GM19023 (cell line): Measurements from ENCODE around the gene MBD3.
"Not testable (repeated sequence)": the region's sequence is repeated elsewhere in the genome, so short reads cannot be mapped to it uniquely, and the experiment has no call there.

Source experiments
- ATAC-seq: cut with Tn5 transposase; IDR thresholded peaks from one replicate; pipeline ENCODE4 v1.9.1; 2021; ENCODE audit warnings: mild to moderate bottlenecking, moderate library complexity; ENCODE audit not compliant: unreplicated experiment

Gene MBD3, protein sequence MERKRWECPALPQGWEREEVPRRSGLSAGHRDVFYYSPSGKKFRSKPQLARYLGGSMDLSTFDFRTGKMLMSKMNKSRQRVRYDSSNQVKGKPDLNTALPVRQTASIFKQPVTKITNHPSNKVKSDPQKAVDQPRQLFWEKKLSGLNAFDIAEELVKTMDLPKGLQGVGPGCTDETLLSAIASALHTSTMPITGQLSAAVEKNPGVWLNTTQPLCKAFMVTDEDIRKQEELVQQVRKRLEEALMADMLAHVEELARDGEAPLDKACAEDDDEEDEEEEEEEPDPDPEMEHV

DNA sequence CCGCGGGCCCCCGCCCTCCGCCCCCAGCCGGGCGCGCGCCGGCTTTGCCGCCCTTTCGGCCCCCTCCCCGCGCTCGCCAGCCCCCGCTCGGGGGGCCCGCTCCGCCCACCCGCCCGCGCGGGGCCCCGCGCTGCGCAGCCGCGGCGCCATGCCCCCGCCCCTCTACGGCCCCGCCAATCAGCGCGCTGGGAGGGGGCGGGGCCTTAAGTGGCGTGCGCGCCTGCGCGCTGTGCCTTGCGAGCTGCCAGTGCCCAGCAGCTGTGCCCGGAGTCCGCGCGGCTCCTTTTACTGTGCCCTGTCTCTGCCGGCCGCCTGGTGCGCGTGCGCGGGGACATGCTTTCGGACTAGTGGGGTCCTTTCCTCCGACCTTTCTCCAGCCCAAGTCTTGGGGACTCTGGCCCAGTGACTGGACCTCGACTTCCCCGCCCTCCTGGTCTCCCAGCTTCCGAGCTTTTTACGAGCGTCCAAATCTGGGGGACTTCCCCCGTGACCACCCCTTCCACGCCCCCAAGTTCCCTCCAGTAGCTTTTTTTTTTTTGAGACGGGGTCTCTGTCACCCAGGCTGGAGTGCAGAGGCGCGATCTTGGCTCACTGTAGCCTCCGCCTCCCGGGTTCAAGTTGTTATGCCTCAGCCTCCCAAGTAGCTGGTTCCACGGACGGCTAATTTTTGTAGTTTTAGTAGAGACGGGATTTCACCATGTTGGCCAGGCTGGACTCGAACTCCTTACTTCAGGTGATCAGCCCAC, at the start of gene MBD3:
Gene MBD3 (minus strand): TSS at position 111 of the 746 bp plus-strand sequence. CDS start 234 bp downstream, outside the sequence.
- peak; percentile 60 for ATAC-seq

DNA sequence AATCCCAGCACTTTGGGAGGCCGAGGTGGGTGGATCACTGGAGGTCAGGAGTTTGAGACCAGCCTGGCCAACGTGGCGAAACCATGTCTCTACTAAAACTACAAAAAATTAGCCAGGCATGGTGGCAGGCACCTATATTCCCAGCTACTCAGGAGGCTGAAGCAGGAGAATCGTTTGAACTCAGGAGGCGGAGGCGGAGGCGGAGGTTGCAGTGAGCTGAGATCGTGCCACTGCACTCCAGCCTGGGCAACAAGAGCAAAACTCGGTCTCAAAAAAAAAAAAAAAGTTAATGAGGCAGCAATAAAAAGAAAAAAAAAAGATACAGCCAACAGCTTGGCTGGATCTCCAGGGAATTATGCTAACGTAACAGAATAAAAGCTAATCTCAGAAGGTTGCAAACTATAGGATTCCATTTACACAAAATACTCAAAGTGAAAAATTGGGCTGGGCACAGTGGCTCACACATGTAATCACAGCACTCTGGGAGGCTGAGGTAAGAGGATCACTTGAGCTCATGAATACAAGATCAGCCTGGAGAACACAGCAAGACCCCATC, 48.3 kb upstream of the MBD3 start:
- not testable (repeated sequence) for ATAC-seq

DNA sequence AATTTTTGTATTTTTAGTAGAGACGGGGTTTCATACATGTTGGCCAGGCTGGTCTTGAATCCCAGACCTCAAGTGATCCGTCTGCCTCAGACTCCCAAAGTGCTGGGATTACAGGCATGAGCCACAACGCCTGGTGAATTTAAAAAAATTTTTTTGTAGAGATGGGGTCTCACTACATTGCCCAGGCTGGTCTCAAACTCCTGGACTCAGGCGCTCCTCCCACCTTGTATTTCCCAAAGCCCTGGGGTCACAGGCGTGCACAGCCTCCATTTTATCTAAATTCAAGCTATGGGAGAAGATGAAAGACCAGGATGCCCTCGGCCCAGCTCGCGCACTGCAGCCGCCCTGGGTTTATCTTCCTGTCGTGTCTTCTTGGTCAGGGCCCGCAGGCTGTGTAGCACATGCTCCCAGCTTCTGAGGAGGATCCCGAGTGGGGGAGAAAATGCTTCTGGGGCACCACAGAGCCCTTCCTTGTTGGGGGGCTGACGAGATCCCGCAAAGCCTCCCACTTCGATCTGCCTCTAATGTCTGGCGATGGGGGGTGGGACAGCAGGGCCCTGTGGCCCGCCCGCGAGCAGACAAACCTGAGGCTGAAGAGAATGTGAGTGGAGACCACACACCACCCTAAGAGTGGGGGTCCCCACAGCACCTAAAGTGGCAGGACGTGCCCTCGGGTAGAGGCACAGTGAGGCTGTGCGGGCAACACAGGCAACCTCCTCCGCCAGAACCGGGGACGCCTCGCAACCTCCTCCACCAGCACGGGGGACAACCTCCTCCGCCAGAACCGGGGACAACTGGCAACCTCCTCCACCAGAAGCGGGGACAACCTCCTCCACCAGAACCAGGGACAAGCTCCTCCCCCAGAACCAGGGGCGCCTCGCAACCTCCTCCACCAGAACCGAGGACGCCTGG, 43.9 kb upstream of the MBD3 start:
- ATAC-seq: no peak

DNA sequence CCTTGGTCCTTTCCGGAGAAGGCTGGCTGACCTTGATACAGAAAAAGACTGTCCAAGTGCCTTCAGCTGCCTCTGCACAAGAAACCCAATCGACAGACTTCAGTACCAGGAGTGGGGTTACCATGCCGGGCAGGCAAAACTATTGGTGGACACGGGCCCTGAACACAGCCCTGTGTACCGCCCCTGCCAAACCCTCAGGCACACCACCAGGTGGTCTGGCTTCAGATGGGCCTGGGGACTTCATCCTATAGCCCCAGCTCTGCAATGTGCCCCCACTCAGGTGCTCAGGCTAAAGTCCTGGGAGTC, 42.2 kb upstream of the MBD3 start:
- ATAC-seq: no peak

DNA sequence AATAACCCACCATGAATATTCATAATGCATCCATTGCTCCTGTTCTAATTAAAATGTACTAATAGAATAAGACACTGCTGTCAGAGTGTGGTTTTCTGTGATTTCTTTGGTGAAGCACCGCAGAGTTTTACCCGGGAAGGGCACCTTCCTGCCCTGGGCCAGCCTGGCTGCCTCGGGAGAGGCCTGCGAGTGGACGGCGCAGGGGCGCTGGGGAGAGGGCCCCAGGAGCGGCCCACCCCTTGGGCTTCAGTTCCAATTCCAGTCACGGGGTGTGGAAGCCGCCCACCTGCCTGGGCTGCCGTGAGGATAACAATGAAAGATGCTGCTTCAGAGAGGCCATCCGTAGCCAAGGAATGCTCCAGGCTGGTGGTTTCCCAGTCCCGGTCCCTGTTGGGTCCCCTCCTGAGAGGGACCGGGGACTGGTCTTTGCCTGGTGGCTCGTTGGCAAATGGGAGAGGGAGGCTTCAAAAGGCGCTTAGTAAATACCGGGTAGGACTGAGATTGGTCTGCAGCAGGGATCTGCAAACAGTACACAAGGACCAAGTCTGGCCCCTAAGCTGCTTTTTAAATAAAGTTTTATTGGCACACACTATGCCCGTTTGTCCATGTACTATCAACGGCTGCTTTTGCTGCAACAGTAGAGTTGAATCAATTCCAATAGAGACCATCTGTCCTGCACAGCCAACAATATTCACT, 41.7 kb upstream of the MBD3 start:
- ATAC-seq: no peak

DNA sequence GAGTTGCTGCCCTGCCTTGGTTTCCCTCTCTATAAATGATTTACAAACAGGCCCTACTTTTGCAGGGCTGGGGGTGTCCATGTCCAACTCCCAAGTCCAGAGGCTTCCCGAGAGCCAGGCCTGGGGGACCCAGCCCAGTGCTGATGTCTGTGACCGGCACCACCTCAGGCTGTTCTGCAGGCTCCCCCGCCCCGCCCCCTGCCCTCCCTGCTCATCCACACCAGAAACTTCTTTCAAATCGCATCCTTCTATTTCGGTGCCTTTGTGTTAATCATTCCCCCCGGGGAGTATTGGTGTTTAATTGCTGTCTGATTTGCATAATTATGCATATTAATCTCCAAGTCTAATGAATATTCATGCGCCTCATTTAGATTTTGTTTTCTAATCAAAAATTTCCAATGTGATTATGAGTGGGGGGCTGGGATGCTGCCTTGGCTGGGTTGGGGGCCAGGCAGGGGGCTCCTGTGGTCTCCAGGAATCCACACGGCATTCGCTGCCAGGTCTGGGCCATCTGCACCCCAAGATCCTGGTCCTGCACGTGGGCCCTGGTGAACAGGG, 40.7 kb upstream of the MBD3 start:
- ATAC-seq: no peak

DNA sequence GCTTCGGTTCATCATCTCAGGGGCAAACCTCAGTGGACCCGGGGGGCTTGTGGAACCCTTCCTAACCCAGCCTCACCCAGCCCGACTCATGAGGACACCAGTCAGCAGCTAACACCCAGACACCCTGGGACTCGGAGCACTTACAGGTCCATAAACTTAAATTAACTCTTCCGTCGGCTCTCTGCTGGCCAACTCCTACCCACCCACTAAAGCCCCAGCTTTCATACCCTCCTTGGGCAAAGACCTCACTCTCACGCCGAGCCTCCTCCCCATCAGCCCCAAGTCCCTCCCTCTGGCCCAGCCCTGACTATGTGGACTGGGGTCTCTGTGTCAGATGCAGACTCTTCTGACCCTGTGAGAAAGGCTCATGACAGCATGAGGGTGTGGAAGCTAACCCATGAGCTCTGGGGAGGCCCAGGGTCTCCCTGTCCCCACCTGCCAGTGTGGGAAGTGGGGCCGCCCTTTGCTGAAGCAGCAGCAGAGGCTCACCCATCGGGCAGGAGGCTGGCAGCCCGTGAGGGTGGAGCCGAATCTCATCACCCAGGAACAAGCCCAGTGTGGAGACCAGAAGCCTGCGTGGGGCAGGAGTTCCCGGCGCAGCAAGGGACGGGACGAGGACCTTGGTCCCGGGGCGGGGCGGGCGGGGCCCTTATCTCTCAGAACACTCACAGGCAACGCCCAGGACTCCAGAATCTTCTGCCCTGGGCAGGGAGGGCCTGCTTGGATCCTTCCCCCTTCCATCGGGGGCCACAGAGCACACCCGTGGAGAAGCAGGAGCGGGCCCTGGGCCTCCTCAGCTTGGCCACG, 40.0 kb upstream of the MBD3 start:
- ATAC-seq: no peak

DNA sequence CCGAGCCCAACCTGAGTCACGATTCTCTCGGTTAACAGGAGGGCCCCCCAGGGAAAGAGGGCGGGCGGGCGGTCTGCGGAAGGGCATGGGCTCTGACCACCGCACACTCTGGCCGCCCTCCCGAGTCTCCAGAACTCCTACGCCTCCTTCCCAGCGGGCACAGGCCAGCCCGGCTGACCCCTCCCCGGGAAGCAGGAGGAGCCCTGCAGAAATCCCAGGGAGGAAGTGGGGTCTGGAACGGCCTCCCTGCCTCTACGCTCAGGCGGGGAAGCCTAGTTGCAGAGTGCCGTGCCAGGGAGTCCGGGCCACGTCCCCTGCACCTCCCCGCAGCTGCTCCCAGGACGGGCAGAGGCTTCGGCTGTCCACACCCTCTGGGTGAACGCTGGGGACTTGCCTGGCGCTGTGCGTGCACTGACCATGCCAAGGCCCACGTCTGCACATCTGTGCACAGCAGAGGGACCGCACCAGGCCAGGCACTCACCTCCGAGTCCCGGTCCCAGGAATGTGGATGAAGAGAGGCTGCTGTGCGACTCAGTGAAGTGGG, 39.0 kb upstream of the MBD3 start:
- ATAC-seq: no peak

DNA sequence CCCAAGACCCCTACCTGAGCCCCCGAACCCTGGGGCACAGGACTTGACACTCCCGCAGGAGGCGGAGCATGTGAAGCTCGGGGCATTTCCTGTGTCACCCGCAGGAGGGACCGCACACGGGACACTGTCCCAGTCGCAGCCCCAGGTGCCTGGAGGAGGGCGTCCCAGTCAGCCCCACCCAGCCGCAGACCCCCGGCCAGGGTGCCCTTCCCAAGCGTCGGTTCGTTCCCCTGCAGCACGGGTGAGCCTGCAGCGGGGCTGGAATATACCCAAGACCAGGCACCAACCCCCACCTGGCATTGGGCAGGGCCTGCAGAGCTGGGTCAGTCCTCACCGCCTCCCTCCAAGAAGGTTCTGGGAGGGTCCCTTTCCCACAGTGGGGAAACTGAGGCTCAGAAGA, 38.1 kb upstream of the MBD3 start:
- no peak for ATAC-seq

DNA sequence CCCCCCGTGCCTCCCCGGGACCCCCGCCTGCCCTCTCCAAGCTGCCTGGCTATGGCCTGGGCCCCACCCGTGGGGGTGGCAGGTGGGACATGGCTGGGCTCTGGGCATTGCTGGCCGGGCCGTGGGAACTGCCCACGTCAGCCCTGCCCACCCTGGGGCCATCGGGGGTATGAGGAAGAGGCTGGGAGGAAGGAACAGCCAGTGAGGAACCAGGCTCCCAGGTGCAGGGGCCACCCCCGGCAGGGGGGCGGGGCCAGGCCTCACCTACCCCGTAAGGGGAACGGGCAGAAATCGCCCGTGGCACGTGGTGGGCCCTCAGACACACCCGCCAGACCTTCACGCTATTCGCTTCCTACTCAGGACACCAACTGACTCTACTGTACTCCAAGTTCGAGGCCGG, 37.3 kb upstream of the MBD3 start:
- ATAC-seq: no peak

DNA sequence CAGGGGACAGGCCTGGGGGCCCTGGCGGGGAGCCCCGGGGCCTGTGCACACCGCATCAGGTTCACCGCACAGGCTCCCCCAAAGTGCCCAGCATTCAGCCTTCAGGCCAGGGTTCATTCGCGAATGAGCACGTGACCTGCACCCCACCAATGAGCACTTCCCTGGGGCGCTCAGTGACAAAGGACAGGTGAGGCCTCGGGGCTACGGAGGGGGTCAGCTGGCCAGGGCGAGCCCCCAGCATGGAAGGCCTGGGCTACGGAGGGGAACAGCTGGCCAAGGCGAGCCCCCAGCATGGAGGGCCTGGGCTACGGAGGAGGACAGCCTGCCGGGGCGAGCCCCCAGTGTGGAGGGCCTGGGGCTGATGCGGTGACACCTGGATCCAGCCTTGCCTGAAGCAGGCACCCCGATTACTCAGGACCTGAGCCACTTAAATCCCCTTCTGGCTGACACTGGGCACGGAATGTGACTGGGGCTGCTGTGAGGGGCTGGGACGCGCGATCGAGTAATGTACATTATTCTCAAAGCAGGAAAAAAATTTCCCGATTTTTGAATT, 36.7 kb upstream of the MBD3 start:
- ATAC-seq: no peak

DNA sequence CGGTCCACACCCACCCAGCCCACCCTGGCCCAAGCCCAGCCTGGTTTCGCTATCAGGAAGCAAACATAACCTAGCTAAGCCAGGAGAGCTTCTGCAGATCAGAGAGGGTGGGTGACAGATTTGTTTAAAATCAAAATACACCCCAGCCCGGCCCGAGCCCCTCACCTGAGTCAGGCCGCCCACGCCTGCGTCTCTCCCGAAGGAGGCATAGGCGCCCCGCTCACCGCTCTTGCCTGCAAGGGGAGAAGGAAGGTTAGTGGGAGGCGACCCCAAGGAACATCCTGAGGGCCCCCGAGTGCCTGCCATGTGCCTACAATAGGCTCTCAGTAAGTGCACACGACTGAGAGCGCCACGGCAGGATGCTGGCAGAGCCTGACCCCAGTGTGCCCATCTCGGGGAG, 34.5 kb upstream of the MBD3 start:
- no peak for ATAC-seq

DNA sequence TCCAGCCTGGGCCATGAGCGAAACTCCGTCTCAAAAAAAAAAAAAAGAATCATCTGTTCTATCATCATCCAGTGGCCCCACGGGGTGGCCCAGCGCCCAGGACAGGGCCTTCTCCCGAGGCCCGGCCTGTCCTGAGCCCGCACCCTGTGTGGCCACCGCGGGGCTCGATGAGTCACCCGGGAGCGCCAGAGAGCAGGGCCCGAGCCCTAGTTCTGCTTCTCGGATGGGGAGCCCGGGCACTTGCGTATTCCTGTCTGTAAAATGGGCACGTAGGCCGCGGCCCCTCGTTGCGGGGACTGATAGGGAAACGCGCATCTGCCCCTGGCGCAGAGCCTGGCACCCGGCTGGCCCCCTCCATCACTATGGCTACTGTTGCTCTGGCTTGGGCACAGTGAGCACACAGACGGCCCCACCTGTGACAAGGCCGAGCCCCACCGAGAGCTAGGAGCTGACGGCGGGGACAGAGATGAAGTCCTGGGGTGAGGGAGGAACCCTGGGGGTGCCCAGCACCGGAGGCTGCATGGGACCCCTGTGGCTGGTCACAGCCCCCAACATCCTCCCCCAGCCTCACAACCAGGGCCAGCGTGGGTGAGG, 33.8 kb upstream of the MBD3 start:
- ATAC-seq: no peak

DNA sequence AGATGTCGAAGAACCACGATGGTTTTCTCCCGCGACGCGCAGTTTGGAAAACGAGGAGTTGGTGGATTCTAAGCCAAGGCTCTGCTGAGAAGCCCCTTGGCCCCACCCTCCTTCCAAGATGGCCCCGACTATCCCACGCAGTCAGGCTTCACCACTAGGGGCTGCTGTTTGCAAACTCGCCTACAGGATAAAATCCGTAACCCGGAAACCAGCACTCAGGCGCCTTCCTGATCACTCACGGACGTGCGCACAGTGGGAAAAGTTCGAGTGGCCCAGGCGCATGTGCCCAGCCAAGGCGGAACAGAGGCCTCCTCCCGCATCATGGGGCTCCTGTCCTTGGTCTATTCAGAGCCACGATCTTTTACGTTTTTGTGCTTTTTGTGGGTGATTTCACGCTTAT, 31.8 kb upstream of the MBD3 start:
- no peak for ATAC-seq

DNA sequence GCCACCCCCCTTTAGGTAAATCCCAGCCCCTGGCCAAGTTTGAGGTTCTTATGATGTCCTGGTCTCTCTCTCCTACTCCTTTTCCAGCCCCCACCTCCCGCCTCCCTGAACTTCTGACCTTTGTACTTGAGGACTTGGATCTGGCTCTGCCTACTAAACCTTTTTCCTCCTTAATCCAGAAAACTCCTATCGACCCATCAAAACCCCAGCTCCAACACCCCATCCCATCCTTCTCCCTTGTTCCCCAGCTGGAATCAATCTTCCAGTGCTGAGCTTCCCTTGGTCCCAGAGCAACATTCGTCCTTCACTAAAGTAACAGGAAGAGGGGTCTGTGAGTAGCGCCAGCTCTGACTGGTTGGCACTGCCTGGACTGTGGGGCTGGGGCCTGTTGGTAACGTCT, 29.9 kb upstream of the MBD3 start:
- ATAC-seq: no peak

DNA sequence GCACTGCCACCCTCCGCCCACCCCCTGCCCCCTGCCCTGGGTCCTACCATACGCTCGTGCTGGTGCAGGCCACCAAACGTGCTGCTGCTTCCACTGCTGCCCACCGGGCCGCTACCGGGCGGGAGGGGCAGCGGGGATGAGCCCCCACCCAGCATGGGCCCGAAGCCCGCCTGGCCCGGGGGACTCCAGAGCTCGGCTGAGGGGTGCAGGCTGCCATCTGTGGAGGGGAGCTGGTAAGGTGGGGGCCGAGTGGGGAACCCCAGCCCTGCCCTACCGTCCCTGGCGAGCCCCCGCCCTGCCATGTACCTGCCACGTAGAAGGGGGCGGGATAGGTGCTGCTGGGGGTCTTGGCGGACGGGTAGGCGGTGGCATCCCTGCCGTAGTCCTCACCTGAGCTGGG, 29.3 kb upstream of the MBD3 start:
- no peak for ATAC-seq

DNA sequence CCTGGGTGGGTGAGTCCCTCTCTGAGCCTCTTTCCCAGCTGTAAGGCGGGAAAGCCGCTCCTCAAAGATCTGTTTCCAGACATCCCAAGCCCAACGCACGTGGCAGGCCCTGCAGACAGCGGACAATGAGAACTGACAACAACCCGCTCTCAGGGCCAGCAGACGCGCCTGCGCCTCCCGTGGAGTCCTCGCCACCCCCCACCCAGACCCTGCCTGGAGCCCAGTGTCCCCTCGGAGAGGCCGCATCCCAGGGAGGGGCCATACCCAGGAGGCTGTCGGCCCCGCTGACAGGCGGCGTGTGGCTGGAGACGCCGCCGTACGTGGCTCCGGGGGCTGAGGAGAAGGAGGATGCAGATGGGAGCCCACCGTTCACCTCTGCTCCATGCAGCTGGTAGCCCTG, 28.9 kb upstream of the MBD3 start:
- no peak for ATAC-seq

DNA sequence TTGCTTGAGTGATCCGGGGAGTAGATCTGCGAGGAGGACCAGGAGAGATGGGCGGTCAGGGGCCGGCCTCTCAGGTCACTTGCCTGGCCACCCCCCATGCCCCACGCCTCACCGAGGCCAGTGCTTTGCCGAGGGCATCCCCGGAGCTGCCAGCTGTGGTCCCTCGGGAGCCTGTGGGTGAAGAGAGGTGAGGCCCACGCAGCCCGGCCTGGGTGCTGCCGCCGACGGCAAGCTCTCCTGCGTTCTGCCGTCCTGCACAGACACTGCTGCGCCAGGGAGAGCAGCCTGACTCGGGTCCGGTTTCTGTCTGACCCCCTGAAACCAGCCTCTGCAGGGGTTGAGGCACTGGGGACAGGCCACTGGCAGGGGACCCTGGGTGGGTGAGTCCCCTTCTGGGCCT, 28.4 kb upstream of the MBD3 start:
- no peak for ATAC-seq

DNA sequence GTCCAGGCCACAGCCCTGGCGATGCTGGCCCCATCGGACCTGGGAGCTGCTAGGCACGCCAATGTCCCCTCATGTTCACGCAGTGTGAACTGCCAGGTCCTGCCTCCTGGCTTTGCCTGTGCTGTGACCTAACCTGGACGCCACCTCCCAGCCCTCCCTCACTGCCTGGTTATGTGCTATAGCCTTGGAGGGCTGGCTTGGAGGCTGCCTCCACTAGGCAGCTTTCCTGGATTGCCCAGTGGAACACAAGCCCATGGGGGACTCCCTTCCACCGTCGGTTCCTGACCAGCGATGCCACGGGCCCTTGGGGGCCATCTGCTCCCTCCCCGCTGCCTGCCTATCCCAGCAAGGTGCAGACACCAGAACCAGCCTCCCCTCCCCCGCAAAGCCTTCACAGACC, 27.8 kb upstream of the MBD3 start:
- no peak for ATAC-seq
